ENCODE data around the gene ETV1.

Gene ETV1

DNA sequence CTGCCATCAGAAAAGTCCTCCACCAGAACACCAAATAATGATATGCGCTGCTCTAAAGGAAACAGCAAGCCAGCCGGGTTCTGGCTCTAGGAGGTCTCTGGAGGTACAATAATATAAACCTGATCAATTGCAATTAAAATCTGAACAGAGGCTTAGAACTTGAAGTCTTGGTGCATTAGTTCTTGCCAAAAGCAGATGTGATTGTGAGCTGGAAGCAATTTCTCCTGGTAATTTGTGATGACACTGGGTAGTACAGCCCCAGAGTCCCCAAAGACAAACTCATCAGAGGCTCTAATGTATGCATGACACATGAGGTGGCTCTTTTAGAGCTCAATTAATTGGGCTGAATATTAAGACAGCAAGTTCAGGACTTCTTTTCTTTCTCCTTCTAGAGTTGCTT, 3.3 kb downstream of the ETV1 start:
- DNase-seq, result no peak

DNA sequence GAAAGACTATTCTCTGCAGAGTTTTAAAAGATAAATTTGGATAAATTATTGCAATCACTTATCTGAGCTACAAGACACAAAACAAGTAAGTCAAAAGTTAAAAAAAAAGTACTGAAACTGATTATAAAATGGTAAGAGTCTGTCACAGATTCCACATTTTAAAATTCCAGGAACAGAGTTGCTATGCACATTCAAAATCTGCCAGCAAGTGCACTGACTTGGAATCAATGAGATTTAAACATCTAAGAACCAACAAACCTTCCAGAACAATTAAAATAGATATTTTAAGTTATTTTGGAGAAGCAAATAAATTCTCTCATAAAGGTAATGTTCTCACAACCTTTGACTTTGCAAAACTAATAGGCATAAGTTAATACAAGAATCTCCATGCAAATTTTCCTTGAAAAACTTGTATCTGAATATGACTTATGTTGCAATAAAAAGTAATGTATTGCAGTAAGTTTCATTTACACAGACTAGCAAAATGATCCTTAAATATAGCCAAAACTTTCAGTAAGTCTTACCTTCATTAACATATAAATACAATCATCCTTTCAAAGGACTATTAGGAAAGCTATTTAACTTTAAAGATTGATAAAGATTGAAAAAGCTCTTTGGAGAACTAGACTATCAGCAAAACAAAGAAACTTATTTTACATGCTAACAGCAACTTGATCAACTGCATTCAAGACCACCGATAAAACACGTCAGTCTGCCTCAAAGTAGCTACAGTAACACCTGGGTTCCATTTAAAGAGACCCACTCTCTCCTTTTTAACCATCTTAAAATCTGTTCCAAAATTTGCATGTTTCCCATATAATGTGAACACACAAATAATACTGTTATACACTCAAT, 4.4 kb downstream of the ETV1 start:
- no peak for DNase-seq

GRCh38 chr7:13984061-13984460, 5.4 kb downstream of the ETV1 start:
- no peak for DNase-seq

- no peak for DNase-seq
Observed at GRCh38 chr7:13982940-13983677, 6.4 kb downstream of the ETV1 start.

DNA sequence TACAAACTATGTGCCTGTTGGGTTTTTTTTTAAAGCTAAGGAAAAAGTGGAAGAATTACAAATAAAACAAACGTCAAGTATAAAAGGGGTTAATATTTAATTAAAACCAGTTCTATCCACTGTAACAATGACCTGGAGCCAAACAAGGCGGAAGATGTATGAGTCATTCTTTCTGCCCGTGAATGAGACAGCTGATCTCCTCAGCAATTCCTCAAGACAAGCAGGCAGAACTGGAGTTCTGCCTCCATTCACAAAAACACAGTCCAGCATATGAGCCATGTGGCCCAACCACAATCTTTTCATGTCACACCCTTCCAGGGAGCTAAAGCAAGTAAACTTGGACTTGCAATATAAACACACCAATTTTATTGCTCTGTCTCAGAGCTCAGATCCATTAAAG, 8.4 kb downstream of the ETV1 start:
- peak; percentile 25 for DNase-seq

DNA sequence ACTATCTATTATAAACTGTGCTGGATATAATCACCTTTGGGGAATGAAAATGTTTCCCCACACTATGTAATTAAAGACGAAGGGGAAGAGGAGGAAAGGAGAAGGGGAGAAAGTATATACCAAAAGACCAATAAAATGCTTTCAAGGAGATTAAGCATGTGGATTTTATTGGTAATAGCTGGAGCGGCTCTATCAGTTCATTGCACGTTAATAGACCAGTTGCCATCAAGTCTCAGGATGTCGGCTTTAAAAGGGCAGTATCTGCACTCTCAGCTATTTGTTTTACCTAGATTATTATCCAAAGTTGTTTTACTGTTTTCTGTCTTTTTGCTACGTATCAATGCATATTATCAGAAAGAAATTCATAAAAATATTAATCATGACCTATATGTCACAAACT, 9.0 kb downstream of the ETV1 start:
- no peak for DNase-seq

- DNase-seq, result no peak
Observed at GRCh38 chr7:13979671-13980435, 9.6 kb downstream of the ETV1 start.

- no peak for DNase-seq
Observed at GRCh38 chr7:13976594-13976993, 12.9 kb downstream of the ETV1 start.

- DNase-seq, result no peak
Observed at GRCh38 chr7:13965077-13965476, 24.4 kb downstream of the ETV1 start.

DNA sequence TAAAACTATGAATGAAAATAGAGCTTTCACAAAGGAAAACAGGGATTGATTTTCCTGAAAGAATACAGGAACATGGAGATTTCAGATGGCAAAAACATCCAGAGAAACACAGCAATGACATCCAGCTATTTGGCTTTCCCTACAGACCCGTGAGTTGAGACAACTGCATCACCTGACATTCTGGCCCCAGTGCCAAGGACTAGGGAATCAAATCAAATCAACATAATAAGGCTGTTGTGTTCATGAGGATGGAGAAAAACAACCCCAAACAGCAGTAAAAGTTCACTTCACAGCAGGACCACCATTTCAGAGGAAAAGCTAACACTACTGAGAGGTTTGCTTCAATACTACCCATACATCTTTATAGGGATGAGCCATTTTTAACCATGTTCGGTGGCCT, 25.5 kb downstream of the ETV1 start:
- no peak for DNase-seq

DNA sequence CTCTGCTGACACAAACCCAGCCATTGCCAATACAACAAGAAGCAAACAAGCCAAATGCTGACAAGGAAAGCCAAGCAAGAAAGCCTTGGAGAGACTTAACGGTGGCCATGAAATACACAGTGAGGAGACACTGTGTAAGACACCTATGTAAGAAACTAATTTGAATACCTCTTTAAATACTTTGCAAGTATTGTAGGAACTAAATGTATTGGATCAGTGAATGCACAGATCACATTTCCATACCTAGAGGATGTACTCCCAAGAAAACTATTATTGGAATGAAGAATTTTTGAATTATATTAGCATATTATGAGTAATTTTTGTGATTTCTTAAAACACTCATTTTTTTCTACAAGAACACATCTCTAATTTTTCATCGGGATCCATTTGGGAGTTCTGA, 34.0 kb downstream of the ETV1 start:
- DNase-seq, result no peak

GRCh38 chr7:13953368-13953767, 36.1 kb downstream of the ETV1 start:
- no peak for DNase-seq

- no peak for DNase-seq
Observed at GRCh38 chr7:13952921-13953320, 36.5 kb downstream of the ETV1 start.

- DNase-seq, result no peak
Observed at GRCh38 chr7:13949939-13950338, 39.5 kb downstream of the ETV1 start.

DNA sequence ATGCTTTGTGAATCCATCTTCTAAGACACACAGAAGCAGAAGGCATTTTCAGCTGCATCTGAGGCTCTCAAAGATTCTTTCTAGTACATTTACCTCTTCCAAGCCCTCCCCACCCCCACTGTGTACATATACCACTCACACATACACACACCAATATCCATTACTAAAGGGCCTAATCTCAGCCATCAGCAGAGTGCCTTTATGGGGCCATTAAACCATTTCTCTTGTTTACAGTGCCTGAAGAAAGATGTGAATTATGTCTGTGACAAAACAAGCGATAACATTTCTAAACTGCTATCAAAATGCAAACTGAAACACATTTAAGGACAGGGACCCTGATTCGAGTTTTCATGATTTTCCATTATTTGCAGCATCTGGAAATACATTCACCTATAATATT, 40.0 kb downstream of the ETV1 start:
- DNase-seq, result no peak

DNA sequence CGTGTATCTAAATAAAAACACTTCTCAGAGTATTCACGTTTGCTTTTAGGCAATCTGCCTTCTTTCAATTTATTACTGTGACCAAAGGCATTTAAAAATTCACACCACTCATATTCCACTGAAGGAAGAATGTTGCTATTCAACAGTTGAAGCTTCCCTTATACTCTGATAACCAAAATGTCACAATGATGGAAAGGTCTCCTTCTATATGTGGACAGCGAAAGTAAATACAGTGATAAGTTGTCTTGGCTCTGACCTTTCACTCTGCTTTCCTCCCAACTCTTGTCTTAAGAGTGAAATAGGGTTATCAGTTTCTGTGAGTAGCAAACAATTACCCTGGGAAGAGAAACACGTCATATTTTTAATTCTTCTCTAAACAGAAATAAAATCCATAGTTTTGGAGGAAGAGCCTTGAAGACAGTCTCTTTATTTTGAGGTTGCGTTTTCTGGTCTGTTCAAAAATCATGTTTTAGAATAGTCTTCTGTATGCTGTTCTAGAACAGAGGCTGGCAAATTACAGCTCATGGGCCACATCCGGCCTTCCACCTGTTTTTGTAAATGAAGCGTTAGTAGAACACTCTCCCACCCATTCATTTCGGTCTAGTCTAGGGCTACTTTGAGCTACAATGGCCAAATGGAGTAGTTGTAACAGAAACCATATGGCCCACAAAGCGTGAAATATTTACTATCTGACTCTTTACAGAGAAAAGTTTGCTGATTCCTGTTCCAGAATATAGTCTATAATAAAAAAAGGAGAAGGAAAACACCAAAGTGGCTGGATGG, 41.3 kb downstream of the ETV1 start:
- no peak for DNase-seq

DNA sequence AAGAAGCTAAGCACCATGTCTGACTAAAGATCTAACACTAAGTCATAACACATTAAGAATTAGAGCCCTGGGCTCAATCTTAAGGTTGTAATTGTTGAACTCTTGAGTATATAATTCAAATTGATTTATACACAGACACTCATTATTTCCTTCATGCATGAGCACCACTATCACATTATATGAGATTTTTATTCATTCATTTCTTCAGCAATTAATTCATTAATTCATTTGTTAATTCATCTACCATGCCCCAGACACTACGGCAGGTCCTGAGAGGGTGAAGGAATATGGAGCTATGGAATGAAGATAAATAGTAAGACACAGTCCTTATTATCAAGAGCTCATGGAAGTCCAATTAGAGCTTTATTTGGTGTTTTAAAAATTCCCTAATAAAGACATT, 41.9 kb downstream of the ETV1 start:
- DNase-seq, result no peak

- no peak for DNase-seq
Observed at GRCh38 chr7:13946181-13946580, 43.3 kb downstream of the ETV1 start.

GRCh38 chr7:13945670-13946069, 43.8 kb downstream of the ETV1 start:
- no peak for DNase-seq

DNA sequence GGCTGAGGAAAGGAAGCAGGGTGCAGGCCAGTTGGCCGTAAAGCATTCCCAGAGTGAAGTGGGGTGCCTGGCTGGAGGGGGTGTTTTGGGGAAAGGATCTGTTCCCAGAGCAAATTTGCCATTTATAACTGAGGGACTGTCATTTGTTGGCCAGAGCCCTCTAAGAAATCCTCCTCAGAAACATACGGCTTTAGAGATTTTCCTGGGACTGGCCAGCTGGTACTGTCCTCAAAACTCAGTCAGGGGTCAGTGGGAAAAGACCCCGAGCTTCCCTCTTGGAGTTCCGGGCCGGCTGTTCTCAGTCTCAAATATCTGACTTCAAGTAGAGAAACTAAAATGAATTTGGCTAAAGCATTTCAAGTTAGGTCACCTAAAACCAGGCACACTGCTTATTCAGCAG, 55.9 kb downstream of the ETV1 start:
- no peak for DNase-seq

DNA sequence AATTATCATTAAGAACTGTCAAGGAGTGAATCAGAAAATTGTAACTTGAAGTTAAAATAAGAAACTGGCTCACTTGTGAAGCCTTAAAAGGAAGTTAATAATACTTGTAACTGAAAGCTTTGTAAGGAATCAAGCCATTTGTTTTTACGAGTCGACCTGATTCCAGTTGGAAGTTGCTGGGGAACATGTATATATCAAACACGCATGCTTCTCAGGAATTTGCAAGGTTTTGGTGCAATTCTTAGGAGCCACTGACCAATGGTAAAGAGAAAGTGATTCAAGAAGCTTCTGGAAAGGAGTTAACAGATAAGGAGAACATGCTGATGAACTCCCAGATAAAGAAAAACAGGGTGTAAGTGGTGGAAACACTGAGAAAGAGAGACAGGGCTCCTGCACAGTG, 56.4 kb downstream of the ETV1 start:
- DNase-seq, result no peak

GRCh38 chr7:13932131-13932530, 57.3 kb downstream of the ETV1 start:
- DNase-seq, result no peak

DNA sequence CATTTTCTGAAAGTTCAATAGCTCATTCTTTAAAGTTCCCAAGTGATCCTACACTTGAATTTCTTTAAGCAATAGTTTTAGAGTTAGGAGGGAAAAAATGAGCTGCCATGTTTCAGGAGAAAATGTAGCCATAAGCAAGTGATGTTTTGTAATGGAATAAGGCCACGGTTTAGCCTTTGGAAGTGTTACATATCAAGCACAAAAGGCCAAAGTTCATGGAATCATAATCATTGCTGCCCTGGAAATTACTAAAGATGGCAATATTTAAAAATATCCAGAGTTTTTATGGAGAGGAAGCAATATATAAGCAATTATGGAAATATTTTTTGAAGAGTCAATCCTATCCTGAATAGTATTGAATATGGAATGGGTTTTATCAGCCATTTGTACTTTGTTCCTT, 68.4 kb downstream of the ETV1 start:
- DNase-seq, result no peak

Data from GOT3 (cell line).